HUES48 (cell line): Measurements from ENCODE around the gene TFEB.

ENCODE experiments used
- H3K27ac ChIP-seq: one replicate; pipeline ENCODE4 v1.7.0; 2013; ENCODE audit warnings: low read depth, low read length, inconsistent platforms
- H3K27me3 ChIP-seq: 2 replicates; pipeline ENCODE4 v1.6.1; 2013; ENCODE audit warnings: mild to moderate bottlenecking, low read length; ENCODE audit not compliant: control insufficient read depth, insufficient read depth
- H3K36me3 ChIP-seq: 2 replicates; pipeline ENCODE4 v1.6.1; 2013; ENCODE audit warnings: low read length; ENCODE audit not compliant: control insufficient read depth, insufficient read depth
- H3K4me1 ChIP-seq: 2 replicates; pipeline ENCODE4 v1.6.1; 2013; ENCODE audit warnings: mild to moderate bottlenecking, low read length; ENCODE audit not compliant: control insufficient read depth, insufficient read depth
- H3K4me3 ChIP-seq: 2 replicates; pipeline ENCODE4 v1.5.1; 2013; ENCODE audit warnings: mild to moderate bottlenecking, low read depth, low read length
- H3K9ac ChIP-seq: 2 replicates; pipeline ENCODE4 v1.6.1; 2013; ENCODE audit warnings: mild to moderate bottlenecking, low read depth, low read length, moderate library complexity
- H3K9me3 ChIP-seq: 2 replicates; pipeline ENCODE4 v1.6.1; 2013; ENCODE audit warnings: low read length; ENCODE audit not compliant: control insufficient read depth, insufficient read depth

TFEB gene

DNA sequence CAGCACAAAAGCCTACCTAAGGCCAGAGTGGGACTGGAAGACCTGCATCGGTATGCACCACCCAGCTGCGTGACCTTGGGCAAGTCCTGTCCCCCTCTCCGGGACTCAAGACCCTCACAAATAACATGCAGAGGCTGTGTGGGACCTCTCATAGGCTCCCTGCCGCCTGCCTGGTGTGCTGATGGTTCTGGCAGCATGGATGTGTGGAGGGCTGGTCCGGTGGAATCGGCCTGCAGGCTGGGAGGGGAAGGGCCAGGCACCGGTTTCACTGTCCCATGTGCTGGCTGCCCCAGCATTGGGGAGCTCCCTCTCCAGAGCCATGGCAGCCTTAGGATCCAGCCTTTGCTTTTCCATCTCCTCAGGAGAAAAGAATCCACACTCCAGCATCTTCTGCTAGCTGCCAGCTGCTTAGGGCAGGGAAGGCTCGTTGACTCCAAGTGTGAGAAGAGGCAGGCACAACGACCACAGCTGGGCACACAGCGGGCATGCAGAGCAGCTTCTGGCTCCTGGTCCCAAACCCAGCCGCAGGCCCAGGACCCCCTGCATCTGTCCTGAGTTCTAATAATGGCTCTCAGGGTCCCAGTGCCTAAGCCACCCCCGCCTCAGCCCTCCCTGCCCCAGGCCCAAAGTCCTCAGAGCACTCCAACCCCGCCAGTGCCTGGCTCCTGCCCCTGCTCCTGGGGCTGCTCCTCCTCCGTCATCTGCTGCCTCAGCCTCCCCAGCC, 32.5 kb downstream of the TFEB start:
- no peaks in the 10 kb centered on the region for H3K9me3 ChIP-seq
- H3K9ac ChIP-seq = no peak overlapping the region
- H3K27ac ChIP-seq = no peak overlapping the region
- H3K36me3 ChIP-seq = no peaks in the 10 kb centered on the region
- H3K4me3 ChIP-seq = no peak overlapping the region
- H3K27me3 ChIP-seq = no peaks in the 10 kb centered on the region
- H3K4me1 ChIP-seq = 0 out of 2 replicates have a peak, but pooled peaks cover 12% of the 10 kb centered on the region

- no peaks in the 10 kb centered on the region for H3K27me3 ChIP-seq
- no peak overlapping the region for H3K4me3 ChIP-seq
- no peaks in the 10 kb centered on the region for H3K36me3 ChIP-seq
- 0 out of 2 replicates have a peak, but pooled peaks cover 12% of the 10 kb centered on the region for H3K4me1 ChIP-seq
- no peak overlapping the region for H3K9ac ChIP-seq
- no peaks in the 10 kb centered on the region for H3K9me3 ChIP-seq
- no peak overlapping the region for H3K27ac ChIP-seq
Measured at GRCh38 chr6:41702089-41702745, 33.2 kb downstream of the TFEB start.

GRCh38 chr6:41700463-41701347, 34.7 kb downstream of the TFEB start:
- Histone ChIP-seq H3K9me3 (no peaks in the 10 kb centered on the region), H3K27me3 (no peaks in the 10 kb centered on the region), H3K9ac (no peak overlapping the region), H3K36me3 (no peaks in the 10 kb centered on the region), H3K27ac (no peak overlapping the region), H3K4me1 (0 out of 2 replicates have a peak, but pooled peaks cover 9% of the 10 kb centered on the region), H3K4me3 (no peak overlapping the region)

DNA sequence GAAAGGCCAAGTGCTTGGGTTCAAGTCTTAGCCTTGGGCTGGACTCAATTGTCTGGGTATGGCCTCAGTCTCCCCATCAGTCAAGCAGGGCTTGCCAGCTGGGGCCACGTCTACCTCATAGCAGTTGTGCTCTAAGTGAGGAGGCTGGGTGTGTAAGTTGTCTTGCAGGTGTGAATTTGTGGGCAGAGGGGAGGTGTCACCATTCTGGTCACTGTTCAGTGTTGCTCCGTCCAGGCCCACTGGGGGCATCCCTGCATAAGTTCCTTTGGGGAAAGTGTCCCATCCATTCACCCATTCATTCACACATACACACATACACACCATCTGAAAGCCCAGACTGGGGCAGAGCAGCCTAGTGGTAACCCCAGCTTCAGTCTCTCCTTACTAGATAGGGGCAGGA, 36.3 kb downstream of the TFEB start:
- Histone ChIP-seq H3K27ac (no peak overlapping the region), H3K4me1 (0 out of 2 replicates have a peak, but pooled peaks cover 9% of the 10 kb centered on the region), H3K9ac (no peak overlapping the region), H3K27me3 (no peaks in the 10 kb centered on the region), H3K9me3 (no peaks in the 10 kb centered on the region), H3K4me3 (no peak overlapping the region), H3K36me3 (no peaks in the 10 kb centered on the region)

DNA sequence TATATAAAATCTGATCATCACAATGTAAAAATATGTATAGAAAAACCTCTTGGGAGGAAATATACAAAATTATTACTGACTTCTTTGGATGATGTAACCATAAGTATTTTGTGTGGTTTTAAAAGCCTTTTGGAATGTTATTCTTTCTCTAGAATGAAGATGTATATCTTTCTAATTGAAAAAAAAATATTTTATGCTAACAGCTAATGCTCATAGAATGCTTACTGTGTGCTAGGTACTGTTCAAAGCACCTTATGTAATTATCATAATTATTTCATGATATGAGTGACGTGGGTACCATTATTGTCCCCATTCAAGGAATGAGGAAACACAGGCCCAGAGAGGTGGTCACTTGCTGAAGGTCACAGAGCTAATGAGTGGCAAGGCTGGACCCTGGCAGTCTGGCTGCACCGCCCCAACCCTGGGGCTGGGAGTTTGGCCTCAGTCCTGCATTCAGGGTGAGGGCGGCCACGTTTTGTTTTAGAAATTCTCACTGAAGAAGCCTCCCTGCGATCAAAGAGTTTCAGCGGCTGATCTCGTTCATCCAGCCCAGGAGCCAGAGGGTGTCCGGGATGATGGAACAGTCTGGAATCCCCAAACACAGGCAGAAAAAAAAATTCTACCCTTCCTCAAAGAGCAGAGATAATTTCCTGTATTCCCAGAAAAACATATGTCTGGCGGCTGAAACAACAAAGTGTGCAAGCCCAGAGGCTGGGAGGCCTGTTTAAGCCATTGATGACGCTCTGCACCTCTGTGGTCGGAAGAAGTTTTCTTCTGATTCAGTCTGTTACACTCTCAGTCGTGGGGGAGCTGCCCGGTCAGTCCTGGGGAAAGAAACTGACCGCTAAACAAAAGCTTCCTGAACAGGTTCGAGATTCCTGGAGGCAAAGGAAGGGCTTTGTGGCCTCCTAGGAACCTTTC, 37.3 kb downstream of the TFEB start:
- no peak overlapping the region for H3K27ac ChIP-seq
- H3K4me3 ChIP-seq = no peak overlapping the region
- no peaks in the 10 kb centered on the region for H3K36me3 ChIP-seq

GRCh38 chr6:41696788-41697187, 38.6 kb downstream of the TFEB start:
- Histone ChIP-seq H3K9ac (no peak overlapping the region), H3K27ac (no peak overlapping the region), H3K4me1 (0 out of 2 replicates have a peak, but pooled peaks cover 9% of the 10 kb centered on the region), H3K36me3 (no peaks in the 10 kb centered on the region), H3K27me3 (no peaks in the 10 kb centered on the region), H3K4me3 (no peak overlapping the region), H3K9me3 (no peaks in the 10 kb centered on the region)

More for the DNA sequence above, 37.3 kb downstream of the TFEB start:
- no peak overlapping the region for H3K9ac ChIP-seq
- H3K27me3 ChIP-seq = no peaks in the 10 kb centered on the region
- H3K9me3 ChIP-seq = no peaks in the 10 kb centered on the region
- H3K4me1 ChIP-seq = 0 out of 2 replicates have a peak, but pooled peaks cover 9% of the 10 kb centered on the region

DNA sequence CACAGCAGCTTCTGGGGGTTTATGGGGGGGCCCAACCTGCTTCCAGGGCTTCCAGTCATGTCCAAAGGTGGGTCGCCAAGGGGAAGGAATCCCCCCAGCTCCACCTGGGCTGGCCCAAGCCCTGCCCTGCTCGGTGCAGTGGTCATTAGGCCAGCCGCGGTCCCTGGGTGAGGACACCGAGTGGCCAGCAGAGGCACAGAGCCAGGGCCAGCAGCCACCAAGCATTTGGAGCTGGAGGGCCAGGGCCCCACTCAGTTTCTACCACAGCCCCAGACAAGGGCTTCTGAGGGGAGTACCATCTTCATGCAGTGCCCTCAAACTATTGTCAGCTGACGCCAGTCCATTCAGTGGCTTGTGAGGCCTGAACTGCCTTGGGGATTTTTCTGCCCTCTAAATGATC, 39.6 kb downstream of the TFEB start:
- Histone ChIP-seq H3K9ac (no peak overlapping the region), H3K27ac (no peak overlapping the region), H3K9me3 (no peaks in the 10 kb centered on the region), H3K36me3 (no peaks in the 10 kb centered on the region), H3K4me3 (no peak overlapping the region), H3K4me1 (0 out of 2 replicates have a peak, but pooled peaks cover 5% of the 10 kb centered on the region), H3K27me3 (no peaks in the 10 kb centered on the region)

GRCh38 chr6:41694815-41695526, 40.4 kb downstream of the TFEB start:
- no peak overlapping the region for H3K9ac ChIP-seq
- H3K4me1 ChIP-seq = no peaks in the 10 kb centered on the region
- H3K4me3 ChIP-seq = no peak overlapping the region
- no peak overlapping the region for H3K27ac ChIP-seq
- no peaks in the 10 kb centered on the region for H3K36me3 ChIP-seq
- H3K9me3 ChIP-seq = no peaks in the 10 kb centered on the region
- H3K27me3 ChIP-seq = no peaks in the 10 kb centered on the region

DNA sequence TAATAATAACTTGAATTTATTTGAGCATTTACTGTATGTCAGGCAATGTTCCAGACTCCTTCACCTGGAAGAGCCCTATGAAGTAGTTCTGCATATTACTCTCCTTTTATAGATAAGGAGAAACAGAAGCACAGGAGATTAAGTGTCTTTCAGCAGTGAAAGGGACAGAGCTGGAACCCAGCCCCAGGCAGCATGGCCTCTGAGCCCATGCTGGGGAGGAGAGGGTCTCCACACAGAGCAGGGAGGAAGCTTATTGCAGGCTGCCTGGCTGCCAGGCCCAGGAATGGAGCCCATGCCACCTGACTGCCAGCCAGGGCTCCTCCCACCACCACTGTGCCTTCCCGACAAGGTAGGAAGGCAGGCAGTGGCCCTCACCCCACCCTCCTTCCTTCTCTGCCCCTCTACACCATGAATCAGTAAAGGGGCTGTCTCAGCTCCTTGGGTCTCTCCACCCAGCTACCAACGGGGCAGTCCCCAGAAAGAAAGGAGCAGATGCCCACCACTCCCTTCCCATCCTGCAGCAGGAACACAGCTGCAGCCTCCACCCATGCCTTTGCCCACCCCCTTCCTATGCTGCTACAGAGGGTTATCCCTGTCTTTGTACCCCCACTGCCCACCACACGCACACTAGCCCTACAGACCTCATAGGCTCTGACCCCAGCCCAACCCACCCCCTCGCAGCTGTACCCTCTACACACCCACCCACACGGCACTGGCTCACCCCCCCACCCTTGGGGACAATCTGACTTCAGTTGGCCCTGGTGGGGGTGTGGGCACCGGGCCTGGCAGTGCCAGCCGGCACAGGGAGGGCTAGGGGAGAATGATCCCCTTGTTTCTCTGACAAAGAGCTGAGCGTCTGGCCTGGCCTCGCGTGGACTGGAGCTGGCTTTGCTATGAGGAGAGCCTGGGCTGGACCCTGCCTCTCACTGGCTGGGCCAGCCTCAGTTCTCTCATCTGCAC, 41.8 kb downstream of the TFEB start:
- H3K4me1 ChIP-seq = peaks cover under 1% of the 10 kb centered on the region; the same call in 1 of the 2 replicates
- H3K36me3 ChIP-seq = no peaks in the 10 kb centered on the region
- no peak overlapping the region for H3K9ac ChIP-seq
- H3K4me3 ChIP-seq = no peak overlapping the region
- H3K27me3 ChIP-seq = no peaks in the 10 kb centered on the region
- H3K9me3 ChIP-seq = no peaks in the 10 kb centered on the region
- no peak overlapping the region for H3K27ac ChIP-seq
